WTC11 (cell line): Measurements from ENCODE around the gene FASTKD1.

Experiments
- CTCF ChIP-seq: fragments of 200-600 bp; IDR thresholded peaks from 2 replicates; pipeline ENCODE4 v1.8.0; 2022; ENCODE audit warnings: antibody characterized with exemption
- E2F4 ChIP-seq: sonication (generic); formaldehyde crosslinking; IDR thresholded peaks from 2 replicates; pipeline ENCODE4 v1.8.1; 2022; ENCODE audit warnings: low read depth, mild to moderate bottlenecking, moderate library complexity, missing genetic modification reagents, borderline replicate concordance
- FOXJ3 ChIP-seq: sonication (generic); formaldehyde crosslinking; IDR thresholded peaks from 2 replicates; pipeline ENCODE4 v1.9.0; 2021; ENCODE audit warnings: missing genetic modification reagents, mild to moderate bottlenecking, borderline replicate concordance
- GABPB1 ChIP-seq: sonication (generic); formaldehyde crosslinking; IDR thresholded peaks from 2 replicates; pipeline ENCODE4 v1.8.1; 2023; ENCODE audit warnings: mild to moderate bottlenecking, missing genetic modification reagents
- NR3C1 ChIP-seq: sonication (generic); formaldehyde crosslinking; conservative IDR thresholded peaks from 2 replicates; pipeline ENCODE4 v1.8.1; 2023; ENCODE audit warnings: low read depth, mild to moderate bottlenecking, missing genetic modification reagents
- SP1 ChIP-seq: sonication (generic); formaldehyde crosslinking; conservative IDR thresholded peaks from 2 replicates; pipeline ENCODE4 v1.8.1; 2022; ENCODE audit warnings: missing genetic modification reagents
- ZNF317 ChIP-seq: sonication (generic); formaldehyde crosslinking; IDR thresholded peaks from 2 replicates; pipeline ENCODE4 v1.8.1; 2023; ENCODE audit warnings: low read depth, mild to moderate bottlenecking, moderate library complexity, missing genetic modification reagents, borderline replicate concordance
- ZNF396 ChIP-seq: fragments of 250-450 bp; sonication (Bioruptor Pico); IDR thresholded peaks from 2 replicates; pipeline ENCODE4 v1.8.0; 2021; ENCODE audit warnings: mild to moderate bottlenecking, moderate library complexity, borderline replicate concordance
- TF ChIP-seq, protein P1 (sequence below): fragments of 250-450 bp; sonication (Bioruptor Pico); conservative IDR thresholded peaks from 2 replicates; pipeline ENCODE4 v1.9.0; 2021; ENCODE audit warnings: mild to moderate bottlenecking
- TF ChIP-seq, protein P2 (sequence below): sonication (generic); formaldehyde crosslinking; IDR thresholded peaks from 2 replicates; pipeline ENCODE4 v1.8.0; 2022; ENCODE audit warnings: mild to moderate bottlenecking, missing genetic modification reagents
- TF ChIP-seq, protein P3 (sequence below): sonication (generic); formaldehyde crosslinking; IDR thresholded peaks from 2 replicates; pipeline ENCODE4 v1.8.1; 2022; ENCODE audit warnings: mild to moderate bottlenecking, missing genetic modification reagents, moderate library complexity, borderline replicate concordance

DNA sequence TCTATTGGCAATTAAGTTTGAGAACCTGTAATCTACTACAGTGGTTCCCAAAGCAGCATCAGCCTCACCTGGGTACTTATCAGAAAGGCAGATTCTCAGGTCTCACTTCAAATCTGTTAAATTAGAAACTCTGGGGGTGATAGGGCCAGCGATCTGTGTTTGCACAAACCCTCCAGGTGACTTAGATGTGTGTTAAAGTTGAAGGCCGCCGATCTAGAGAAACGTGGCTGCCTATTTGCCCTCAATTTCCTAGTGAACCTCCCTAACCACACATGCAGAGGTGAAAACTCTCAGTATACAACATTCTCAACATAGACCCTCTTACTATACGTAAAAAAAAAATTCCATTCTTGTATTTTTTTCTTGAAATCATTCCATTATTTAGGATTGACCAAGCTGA is 50.0 kb downstream of the FASTKD1 start:
- TF ChIP-seq CTCF: no peak
- TF ChIP-seq, protein P1, sequence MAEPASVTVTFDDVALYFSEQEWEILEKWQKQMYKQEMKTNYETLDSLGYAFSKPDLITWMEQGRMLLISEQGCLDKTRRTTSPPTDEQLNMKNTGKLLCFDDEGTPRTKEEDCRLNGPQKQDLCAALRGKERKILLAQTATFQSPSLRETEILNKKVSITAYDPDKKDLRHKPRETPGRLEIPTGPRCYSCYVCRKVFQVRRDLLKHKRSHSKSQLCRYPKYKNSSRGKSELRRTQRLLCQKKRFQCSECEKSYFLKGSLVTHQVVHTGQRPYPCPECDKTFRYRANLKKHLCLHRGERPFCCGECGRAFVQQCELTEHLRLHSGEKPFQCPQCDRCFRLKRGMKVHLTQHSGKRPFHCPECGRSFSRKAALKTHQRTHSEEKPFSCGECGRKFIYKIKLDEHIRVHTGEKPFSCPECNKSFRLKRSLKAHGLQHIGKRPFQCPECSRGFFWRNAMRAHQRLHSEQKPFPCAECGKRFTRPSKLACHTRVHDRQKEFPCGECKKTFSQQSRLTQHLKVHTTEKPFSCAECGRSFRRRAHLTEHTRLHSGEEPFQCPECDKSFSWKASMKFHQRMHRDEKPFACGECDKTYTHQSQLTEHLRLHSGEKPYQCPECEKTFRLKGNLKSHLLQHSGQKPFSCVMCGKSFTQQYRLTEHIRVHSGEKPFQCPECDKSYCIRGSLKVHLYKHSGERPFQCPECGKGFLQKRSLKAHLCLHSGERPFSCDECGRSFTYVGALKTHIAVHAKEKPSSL: no peak
- TF ChIP-seq ZNF396 (CRISPR knock-in tag): no peak
- no peak for TF ChIP-seq FOXJ3
- TF ChIP-seq ZNF317 (CRISPR knock-in tag): no peak
- TF ChIP-seq GABPB1 (CRISPR knock-in tag): no peak
- TF ChIP-seq, protein P2, sequence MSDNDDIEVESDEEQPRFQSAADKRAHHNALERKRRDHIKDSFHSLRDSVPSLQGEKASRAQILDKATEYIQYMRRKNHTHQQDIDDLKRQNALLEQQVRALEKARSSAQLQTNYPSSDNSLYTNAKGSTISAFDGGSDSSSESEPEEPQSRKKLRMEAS (CRISPR knock-in tag): no peak
- no peak for TF ChIP-seq SP1 (CRISPR knock-in tag)
- TF ChIP-seq, protein P3, sequence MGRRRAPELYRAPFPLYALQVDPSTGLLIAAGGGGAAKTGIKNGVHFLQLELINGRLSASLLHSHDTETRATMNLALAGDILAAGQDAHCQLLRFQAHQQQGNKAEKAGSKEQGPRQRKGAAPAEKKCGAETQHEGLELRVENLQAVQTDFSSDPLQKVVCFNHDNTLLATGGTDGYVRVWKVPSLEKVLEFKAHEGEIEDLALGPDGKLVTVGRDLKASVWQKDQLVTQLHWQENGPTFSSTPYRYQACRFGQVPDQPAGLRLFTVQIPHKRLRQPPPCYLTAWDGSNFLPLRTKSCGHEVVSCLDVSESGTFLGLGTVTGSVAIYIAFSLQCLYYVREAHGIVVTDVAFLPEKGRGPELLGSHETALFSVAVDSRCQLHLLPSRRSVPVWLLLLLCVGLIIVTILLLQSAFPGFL: no peak
- TF ChIP-seq E2F4 (CRISPR knock-in tag): no peak
- TF ChIP-seq NR3C1 (CRISPR knock-in tag): no peak
